Activated CD8-positive, alpha-beta memory T cell treated with anti-CD3 and anti-CD28 coated beads, Interleukin-2, amount 50 U/mL, for 1 hour (primary cell): Measurements from ENCODE around the gene GPC5.
"Not testable (repeated sequence)": the region's sequence is repeated elsewhere in the genome, so short reads cannot be mapped to it uniquely, and the experiment has no call there.

Experiments used
- DNase-seq: peaks from one replicate; pipeline ENCODE4 v3.0.0-alpha.2; 2020; ENCODE audit errors: extremely low read depth

Gene GPC5

DNA sequence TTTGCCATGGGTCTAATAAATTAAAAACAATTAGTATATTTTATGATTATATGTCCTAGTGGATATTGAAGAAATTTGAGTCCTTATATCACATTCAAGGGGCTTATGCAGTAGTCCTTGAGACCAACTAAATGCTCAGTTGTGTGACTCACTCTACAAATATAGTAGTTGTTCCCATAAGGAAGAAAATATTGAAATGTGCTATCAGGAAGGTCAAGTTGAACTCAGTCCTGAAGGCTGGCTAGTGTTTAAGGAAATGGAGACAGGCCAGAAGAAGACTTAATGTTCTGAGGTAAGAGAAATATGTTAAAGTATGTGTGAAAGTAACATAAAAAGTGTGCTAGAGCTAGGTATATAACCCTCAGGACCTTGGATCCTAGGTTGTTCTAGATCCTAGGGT lies 1062.1 kb downstream of the GPC5 start:
- no peak for DNase-seq

DNA sequence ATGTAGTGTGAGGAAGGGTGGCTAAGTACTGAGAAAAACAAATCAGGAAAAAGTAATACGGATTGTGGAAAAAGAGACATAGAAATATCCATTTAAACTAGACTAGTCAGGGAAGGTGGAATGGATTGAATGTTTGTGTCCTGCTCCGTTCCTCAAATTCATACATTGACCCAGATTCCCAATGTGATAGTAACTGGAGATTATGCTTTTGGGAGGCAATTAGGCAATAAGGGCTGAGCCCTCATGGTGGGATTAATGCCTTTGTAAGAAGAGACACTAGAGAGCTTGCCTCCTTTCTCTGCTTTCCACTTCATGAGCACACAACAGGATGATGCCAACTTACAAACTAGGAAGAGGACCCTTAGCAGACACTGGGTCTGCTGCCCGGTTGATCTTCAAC lies 1063.0 kb downstream of the GPC5 start:
- no peak for DNase-seq

- no peak for DNase-seq
Measured at GRCh38 chr13:92461831-92462230, 1063.4 kb downstream of the GPC5 start.

DNA sequence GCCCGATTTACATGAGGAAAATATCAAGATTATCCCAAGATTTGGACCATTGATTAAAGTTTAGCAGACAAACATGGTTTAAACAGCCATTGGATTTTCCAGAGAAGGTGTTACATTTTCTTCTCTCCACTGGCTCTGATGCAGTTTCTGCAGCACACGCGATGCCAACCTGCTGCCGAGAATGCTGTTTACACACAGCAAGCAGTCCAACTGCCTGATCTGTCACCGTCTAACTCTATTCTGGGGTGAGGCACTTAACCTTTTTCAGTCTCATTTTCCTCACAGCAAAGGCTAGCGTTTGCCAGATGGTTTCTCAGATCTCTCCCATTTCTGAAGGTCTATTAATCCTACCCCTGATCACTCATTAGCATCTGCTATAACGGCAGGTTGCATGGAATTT lies 1064.7 kb downstream of the GPC5 start:
- DNase-seq, result no peak

- DNase-seq, result no peak
Measured at GRCh38 chr13:92473765-92474475, 1075.5 kb downstream of the GPC5 start.

- no peak for DNase-seq
Measured at GRCh38 chr13:92480387-92480786, 1082.0 kb downstream of the GPC5 start.

- DNase-seq, result not testable (repeated sequence)
Measured at GRCh38 chr13:92482790-92483189, 1084.4 kb downstream of the GPC5 start.

DNA sequence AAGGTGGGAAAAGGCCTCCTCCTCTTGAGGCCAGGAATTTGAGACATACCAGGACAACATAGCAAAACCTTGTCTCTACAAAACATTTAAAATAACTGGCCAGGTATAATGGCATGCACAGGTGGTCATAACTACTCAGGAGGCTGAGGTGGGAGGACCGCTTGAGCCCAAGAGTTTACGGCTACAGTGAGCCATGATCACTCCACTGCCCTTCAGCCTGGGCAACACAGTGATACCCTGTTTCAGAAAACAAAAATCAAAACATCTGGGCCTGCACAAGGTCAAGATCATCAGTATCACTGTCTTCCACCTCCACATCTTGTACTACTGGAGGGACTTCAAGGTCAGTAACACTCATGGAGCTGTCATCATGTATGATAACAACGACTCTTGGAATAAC lies 1085.5 kb downstream of the GPC5 start:
- DNase-seq, result no peak

DNA sequence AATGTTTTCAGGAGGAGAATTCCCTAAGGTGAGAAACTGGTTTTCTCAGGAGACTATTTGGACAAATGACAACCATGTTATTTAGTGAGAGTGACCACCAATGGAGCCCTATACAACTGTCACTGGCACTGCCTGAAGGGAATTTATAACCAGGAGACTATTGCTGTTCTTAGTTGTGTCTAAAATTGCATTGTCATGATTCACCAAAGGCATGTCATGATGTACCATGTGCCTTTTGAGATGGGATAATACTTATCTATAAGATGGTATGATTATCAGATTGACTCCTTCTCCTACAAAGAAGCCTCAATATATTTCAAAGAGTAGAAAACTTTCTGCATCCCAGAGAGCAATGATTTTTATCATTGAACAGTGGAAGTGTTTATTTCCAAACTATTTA lies 1088.8 kb downstream of the GPC5 start:
- DNase-seq, result no peak

GRCh38 chr13:92488249-92488852 lies 1089.9 kb downstream of the GPC5 start:
- no peak for DNase-seq

GRCh38 chr13:92491839-92492238 lies 1093.4 kb downstream of the GPC5 start:
- no peak for DNase-seq

GRCh38 chr13:92494915-92495314 lies 1096.5 kb downstream of the GPC5 start:
- DNase-seq, result no peak

- no peak for DNase-seq
Measured at GRCh38 chr13:92500192-92500591, 1101.8 kb downstream of the GPC5 start.

- no peak for DNase-seq
Measured at GRCh38 chr13:92510416-92510815, 1112.0 kb downstream of the GPC5 start.

DNA sequence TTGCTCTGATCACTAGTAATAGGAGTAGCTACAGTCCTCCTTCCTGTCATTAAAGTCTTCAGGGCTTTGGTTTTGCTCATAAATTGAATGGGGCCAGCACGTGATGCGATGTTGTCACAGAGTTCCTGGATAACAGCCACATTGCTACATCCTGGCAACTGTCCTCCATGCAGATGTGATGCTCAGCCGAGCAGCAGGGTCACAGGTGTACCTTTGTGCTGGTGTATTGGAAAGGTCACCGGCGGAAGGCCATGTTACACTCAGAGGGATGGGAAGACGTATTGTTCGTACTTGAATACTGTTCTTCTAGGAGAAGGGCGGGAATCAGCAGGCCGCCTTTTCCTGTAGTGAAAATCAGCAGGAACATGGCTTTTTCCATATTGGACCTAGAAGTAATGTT lies 1114.4 kb downstream of the GPC5 start:
- DNase-seq, result no peak

DNA sequence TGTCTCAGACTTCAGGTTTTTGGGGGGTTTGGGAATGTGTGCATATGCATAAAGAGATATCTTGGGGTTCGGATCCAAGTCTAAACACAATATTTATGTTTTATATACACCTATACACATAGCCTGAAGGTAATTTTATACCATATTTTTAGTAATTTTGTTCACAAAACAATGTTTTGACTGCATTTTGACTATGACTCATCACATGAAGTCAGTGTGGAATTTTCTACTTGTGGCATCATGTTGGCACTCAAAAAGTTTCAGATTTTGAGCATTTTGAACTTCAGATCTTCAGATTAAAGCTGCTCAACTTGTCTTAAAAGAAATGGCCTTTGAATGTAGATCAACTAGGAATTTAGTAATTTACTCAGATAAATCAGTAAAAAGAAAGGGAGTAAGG lies 1115.3 kb downstream of the GPC5 start:
- no peak for DNase-seq

DNA sequence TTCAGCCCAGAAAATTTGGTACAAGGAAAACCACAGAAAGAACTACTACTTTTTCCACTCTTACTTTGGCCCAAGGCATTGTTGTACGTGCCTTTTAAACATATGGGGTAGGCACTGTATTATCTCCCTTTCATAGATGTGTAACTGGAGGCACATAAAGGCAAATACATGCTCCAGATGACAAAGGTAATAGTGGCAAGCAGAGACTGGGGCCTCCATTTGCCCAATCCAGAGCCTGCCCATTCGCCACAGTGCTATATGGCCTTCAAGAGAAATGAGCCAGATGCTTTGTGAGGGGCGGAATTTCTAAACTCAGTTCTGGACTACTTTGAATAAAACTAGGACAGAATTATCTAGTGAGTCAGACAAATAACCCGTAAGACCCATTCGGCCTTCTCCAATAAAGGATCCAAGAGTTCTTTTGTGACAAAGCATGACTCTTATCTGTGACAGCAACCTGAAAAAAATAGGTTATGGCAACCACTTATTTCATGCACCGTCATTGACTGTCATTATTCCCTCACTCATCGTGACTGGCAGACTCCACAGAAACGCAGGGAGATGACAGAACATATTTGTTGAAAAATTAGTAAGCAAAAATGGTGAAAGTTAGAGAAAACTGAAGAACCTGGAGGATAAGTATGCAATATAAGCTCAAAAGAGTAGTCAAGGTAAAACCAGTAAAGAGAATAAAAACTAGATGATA lies 1116.2 kb downstream of the GPC5 start:
- no peak for DNase-seq

DNA sequence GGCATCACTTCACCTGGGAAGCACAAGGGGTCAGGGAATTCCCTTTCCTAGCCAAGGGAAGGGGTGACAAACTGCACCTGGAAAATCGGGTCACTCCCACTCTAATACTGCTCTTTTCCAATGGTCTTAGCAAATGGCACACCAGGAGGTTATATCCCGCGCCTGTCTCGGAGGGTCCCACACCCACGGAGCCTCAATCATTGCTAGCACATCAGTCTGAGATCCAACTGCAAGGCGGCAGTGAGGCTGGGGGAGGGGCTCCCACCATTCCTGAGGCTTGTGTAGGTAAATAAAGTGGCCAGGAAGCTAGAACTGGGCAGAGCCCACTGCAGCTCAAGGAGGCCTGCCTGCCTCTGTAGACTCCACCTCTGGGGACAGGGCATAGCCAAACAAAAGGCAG lies 1118.5 kb downstream of the GPC5 start:
- DNase-seq, result not testable (repeated sequence)

- not testable (repeated sequence) for DNase-seq
Measured at GRCh38 chr13:92518622-92519021, 1120.2 kb downstream of the GPC5 start.

DNA sequence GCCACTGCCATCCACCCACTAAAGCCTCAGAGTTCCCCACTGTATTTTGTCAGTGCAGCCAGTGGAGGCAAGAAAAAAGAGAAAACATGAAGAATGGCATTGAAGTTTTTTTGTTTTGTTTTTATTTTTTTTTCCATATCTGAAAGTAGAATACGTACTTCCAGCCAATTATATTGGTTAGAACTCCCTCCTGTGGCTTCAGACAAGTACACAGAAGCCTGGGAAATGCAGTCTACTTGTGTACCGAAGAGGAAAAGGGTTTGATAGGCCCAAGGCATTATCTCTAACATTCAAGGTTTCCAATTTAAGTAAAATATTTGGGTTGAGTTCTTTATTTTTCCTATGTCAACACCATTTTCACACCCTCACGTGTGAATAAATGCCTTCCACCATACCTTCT lies 1131.9 kb downstream of the GPC5 start:
- DNase-seq, result no peak

DNA sequence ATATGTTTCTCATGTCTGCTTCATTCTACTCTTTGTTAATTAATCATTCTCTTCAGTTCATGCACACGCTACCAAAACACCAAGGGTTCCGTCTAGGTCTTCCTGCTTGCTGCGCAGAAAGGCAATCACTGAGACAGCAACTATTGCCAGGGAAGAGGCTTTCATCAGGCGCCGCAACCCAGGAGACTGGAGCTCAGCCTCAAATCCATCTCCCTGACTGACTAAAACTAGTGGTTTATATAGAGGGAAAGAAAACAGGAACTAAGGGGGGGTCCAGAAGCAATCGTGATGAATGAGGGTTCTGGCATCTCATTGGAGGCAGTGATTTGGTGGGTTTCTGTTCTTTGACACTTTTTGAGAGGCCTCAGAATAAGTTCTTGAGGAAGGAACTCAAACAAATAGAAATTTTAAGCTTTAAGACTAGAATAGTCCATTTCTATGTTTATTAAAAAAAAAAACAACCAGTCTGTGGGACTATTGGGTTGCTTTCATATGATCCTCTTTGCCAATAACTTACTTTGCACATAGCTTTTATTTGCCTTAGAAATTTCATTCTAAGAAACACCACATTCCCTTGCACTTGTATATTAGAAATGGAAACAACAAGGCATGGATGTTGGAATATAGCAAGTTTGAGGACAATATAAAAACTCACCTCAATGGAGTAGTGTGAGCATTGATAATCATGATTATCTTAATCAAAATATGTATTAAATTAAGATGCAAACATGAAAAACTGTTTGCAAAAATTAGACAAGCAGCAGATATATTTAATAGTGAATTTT lies 1137.0 kb downstream of the GPC5 start:
- DNase-seq, result no peak

DNA sequence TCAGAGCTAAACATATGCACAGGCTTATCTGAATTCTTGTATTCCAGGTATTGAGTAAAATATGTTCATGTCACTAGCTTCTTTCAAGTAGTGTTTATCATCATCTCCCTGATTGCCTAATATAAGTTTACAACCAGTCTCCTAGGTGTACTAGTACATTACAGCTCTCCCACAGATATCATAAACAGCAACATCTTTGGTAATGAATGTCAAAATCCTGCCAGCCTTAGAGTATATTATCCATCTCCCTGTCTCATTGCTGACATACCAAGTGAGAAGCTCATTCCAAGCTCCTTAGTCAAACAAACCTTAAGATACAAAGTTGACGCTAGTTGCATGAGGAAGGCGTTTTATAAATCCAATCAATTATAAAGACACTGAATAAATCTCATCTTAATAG lies 1139.0 kb downstream of the GPC5 start:
- DNase-seq, result no peak
